Endothelial cell of umbilical vein (primary cell): ENCODE measurements around the gene SYT8. TPM values are rescaled to one million over a fixed set of nuclear protein-coding genes. Genes with fewer than 3 reads are reported as not detected.

Experiments used
- BruUV-seq: library from RNA; stranded (reverse); fragments of 400-500 nt; replicated peaks from 2 replicates; lab custom pipeline; 2021; lab: Mats Ljungman, UMichigan
- CTCF ChIA-PET: fragments of 300-600, 350-600 bp; sonication (Branson Sonifier 250); formaldehyde crosslinking; loops from one replicate; lab custom pipeline; 2021; ENCODE audit warnings: antibody characterized with exemption, inconsistent platforms; lab: Charles Lee
- POLR2A ChIA-PET: fragments of 300-600, 350-600 bp; sonication (Branson Sonifier 250); formaldehyde crosslinking; loops from one replicate; lab custom pipeline; 2021; ENCODE audit warnings: antibody characterized with exemption, inconsistent platforms; lab: Charles Lee
- DNase-seq: peaks from one replicate; pipeline ENCODE4 v3.0.0-alpha.2; 2011; ENCODE audit warnings: low read depth, low spot score
- FAIRE-seq: peaks from 2 replicates; lab custom pipeline; 2011; peaks lifted over from hg19 to GRCh38; lab: Jason Lieb, UNC
- H2AFZ ChIP-seq: 2 replicates; pipeline ENCODE4 v1.6.0; 2012; ENCODE audit warnings: low read depth, low read length, control low read depth, inconsistent platforms
- H3K27ac ChIP-seq: 2 replicates; pipeline ENCODE4 v1.5.1; 2011; ENCODE audit warnings: low read depth, mild to moderate bottlenecking, control low read depth, low read length, moderate library complexity; ENCODE audit not compliant: insufficient read depth
- H3K27me3 ChIP-seq, 2 experiments: 2 replicates each; pipeline versions ENCODE4 v1.6.0 to v1.6.1; 2011; ENCODE audit warnings: low read length in 2 of 2, mixed read lengths in 1 of 2; ENCODE audit not compliant: control insufficient read depth in 2 of 2, insufficient read depth in 2 of 2
- H3K36me3 ChIP-seq, 2 experiments: 2 replicates in 1 of 2; 3 replicates in 1 of 2; pipeline ENCODE4 v1.5.1; 2011; ENCODE audit warnings: low read length in 2 of 2, mild to moderate bottlenecking in 1 of 2, moderate library complexity in 1 of 2; ENCODE audit not compliant: control insufficient read depth in 2 of 2, insufficient read depth in 2 of 2; ENCODE audit errors: extremely low read depth in 1 of 2
- H3K4me1 ChIP-seq: 3 replicates; pipeline ENCODE4 v1.5.1; 2011; ENCODE audit warnings: mild to moderate bottlenecking, low read length; ENCODE audit not compliant: control insufficient read depth, insufficient read depth; ENCODE audit errors: extremely low read depth
- H3K4me2 ChIP-seq: 2 replicates; pipeline ENCODE4 v1.6.1; 2011; ENCODE audit warnings: low read length, control low read depth, mixed read lengths; ENCODE audit not compliant: insufficient read depth
- H3K4me3 ChIP-seq, 3 experiments: fragments of 200-600 bp in 1 of 3; sonication (generic), shearing (Covaris generic) in 1 of 3; replicated peaks in 1 of 3; 2 replicates each; pipeline ENCODE4 v1.5.1; 2011 to 2016; ENCODE audit warnings: control low read depth in 3 of 3, low read length in 3 of 3, mild to moderate bottlenecking in 2 of 3, inconsistent platforms in 1 of 3, low read depth in 1 of 3, moderate library complexity in 1 of 3; ENCODE audit not compliant: insufficient read depth in 1 of 3
- H3K79me2 ChIP-seq: 2 replicates; pipeline ENCODE4 v1.6.0; 2012; ENCODE audit warnings: low read length, inconsistent platforms; ENCODE audit not compliant: control insufficient read depth, insufficient read depth
- H3K9ac ChIP-seq: replicated peaks from 2 replicates; pipeline ENCODE3; 2011; ENCODE audit warnings: low read length, control low read depth; ENCODE audit not compliant: insufficient read depth; ENCODE audit errors: extremely low read depth
- H3K9me1 ChIP-seq: replicated peaks from 3 replicates; pipeline ENCODE4 v1.6.0; 2011; ENCODE audit warnings: mild to moderate bottlenecking, low read length; ENCODE audit not compliant: control insufficient read depth, insufficient read depth; ENCODE audit errors: extremely low read depth
- H3K9me3 ChIP-seq: replicated peaks from 2 replicates; pipeline ENCODE4 v1.5.1; 2012; ENCODE audit warnings: low read length, inconsistent platforms; ENCODE audit not compliant: control insufficient read depth, insufficient read depth
- H4K20me1 ChIP-seq: replicated peaks from 2 replicates; pipeline ENCODE3; 2011; ENCODE audit warnings: mild to moderate bottlenecking, low read length; ENCODE audit not compliant: control insufficient read depth, insufficient read depth; ENCODE audit errors: extremely low read depth
- CTCF ChIP-seq, 2 donors: IDR thresholded peaks; 1 replicate in 1 of 2; 2 replicates in 1 of 2; pipeline ENCODE4 v1.5.1; 2011; ENCODE audit warnings: low read length in 2 of 2, mild to moderate bottlenecking in 2 of 2, moderate library complexity in 2 of 2, control low read depth in 1 of 2, inconsistent platforms in 1 of 2, low read depth in 1 of 2; ENCODE audit not compliant: insufficient read depth in 1 of 2; ENCODE audit errors: extremely low read depth in 1 of 2
- EZH2 ChIP-seq: IDR thresholded peaks from 2 replicates; pipeline ENCODE4 v1.6.1; 2012; ENCODE audit warnings: borderline replicate concordance, low read depth, mild to moderate bottlenecking, moderate library complexity, low read length, inconsistent platforms; ENCODE audit not compliant: severe bottlenecking
- FOS ChIP-seq: IDR thresholded peaks from 2 replicates; pipeline ENCODE4 v1.6.1; 2011; ENCODE audit warnings: mild to moderate bottlenecking, low read length, moderate library complexity, borderline replicate concordance; ENCODE audit not compliant: insufficient read depth
- GATA2 ChIP-seq: IDR thresholded peaks from 2 replicates; pipeline ENCODE4 v1.7.0; 2011; ENCODE audit warnings: low read depth, mild to moderate bottlenecking, moderate library complexity, mixed read lengths, low read length; ENCODE audit not compliant: insufficient read length, insufficient read depth
- JUN ChIP-seq: IDR thresholded peaks from 2 replicates; pipeline ENCODE4 v1.6.1; 2011; ENCODE audit warnings: borderline replicate concordance, low read depth; ENCODE audit not compliant: insufficient read length, insufficient read depth
- MAX ChIP-seq: IDR thresholded peaks from 2 replicates; pipeline ENCODE4 v1.6.1; 2011; ENCODE audit not compliant: insufficient read depth, insufficient read length
- MYC ChIP-seq: IDR thresholded peaks from one replicate; pipeline ENCODE4 v1.6.1; 2011; ENCODE audit warnings: mild to moderate bottlenecking, low read depth, low read length
- POLR2A ChIP-seq: IDR thresholded peaks from 2 replicates; pipeline ENCODE4 v1.6.1; 2012; ENCODE audit warnings: low read depth, mild to moderate bottlenecking, control low read depth, low read length
- POLR2AphosphoS5 ChIP-seq: IDR thresholded peaks from 2 replicates; pipeline ENCODE4 v1.6.1; 2012; ENCODE audit warnings: low read depth, mild to moderate bottlenecking, control low read depth, low read length, moderate library complexity; ENCODE audit not compliant: insufficient read depth
- dilution Hi-C: fragments of 300-500 bp; cut with MboI; formaldehyde crosslinking; loops from one replicate; pipeline ENCODE4 v1.15.0; 2019; ENCODE audit warnings: low sequenced_read_pairs; ENCODE audit not compliant: extremely low pct_ligation_motif_present
- intact Hi-C: fragments of 100-400 bp; cut with micrococcal nuclease; formaldehyde crosslinking; loops from one replicate; pipeline ENCODE4 v1.10.0; 2022
- polyA plus RNA-seq, 4 experiments: library from polyadenylated mRNA; depleted of rRNA in 3 of 4; stranded (reverse) in 3 of 4; unstranded in 1 of 4; fragments of >200 nt; gene quantifications; 2 replicates each; pipeline versions ENCODE4 v1.2.1 to v1.2.3, GENCODE V29; 2011 to 2012; ENCODE audit warnings: missing spikeins in 1 of 4
- total RNA-seq: library from RNA; stranded (reverse); gene quantifications from 2 replicates; pipeline ENCODE4 v1.2.3, GENCODE V29; 2021

Gene SYT8
- total and polyA plus RNA-seq, 2 donors (not counting 3 experiments of a cell fraction or from before 2014, with no cell fraction given): not detected

GRCh38 chr11:1836011-1836945, 1.5 kb downstream of the SYT8 start:
- TF ChIP-seq EZH2 (no peak), POLR2A (no peak), GATA2 (no peak), FOS (no peak), MAX (no peak), POLR2AphosphoS5 (no peak), JUN (no peak), MYC (no peak), CTCF (IDR thresholded peaks at IDR 0.05; ENCODE audit: extremely low read depth in 1 of 2, insufficient read depth in 1 of 2, low read depth in 1 of 2, low read length in 2 of 2) (no peak)
- BruUV-seq: no TSS peak
- CTCF ChIA-PET: interaction anchor here (1.0 to 7.8 kb wide), 9 partner anchors 40 to 320 kb away, joined by 4 to 623 read pairs (median 15); no protein-coding TSS in a partner anchor
- H3K36me3 ChIP-seq: no peaks in the 10 kb centered on the region
- H3K27me3 ChIP-seq: no peaks in the 10 kb centered on the region
- H3K9me1 ChIP-seq: no peaks in the 10 kb centered on the region
- H3K9me3 ChIP-seq: no peaks in the 10 kb centered on the region
- DNase-seq (no peak), FAIRE-seq (no peak)
- no peak overlapping the region for H3K4me2 ChIP-seq
- no peaks in the 10 kb centered on the region for H3K4me1 ChIP-seq
- no peak overlapping the region for H3K9ac ChIP-seq
- no peak overlapping the region for H3K27ac ChIP-seq
- intact Hi-C loops: no loop called here
- POLR2A ChIA-PET: no interaction called here
- H3K79me2 ChIP-seq: no peaks in the 10 kb centered on the region
- no peaks in the 10 kb centered on the region for H4K20me1 ChIP-seq
- H3K4me3 ChIP-seq: no peak overlapping the region
- dilution Hi-C loops: no loop called here
- H2AFZ ChIP-seq: no peak overlapping the region
